MM.1S (cell line): ENCODE measurements around the gene CCDC8.
"Not testable (repeated sequence)": the region's sequence is repeated elsewhere in the genome, so short reads cannot be mapped to it uniquely, and the experiment has no call there.

Experiments
- EZH2 ChIP-seq: fragments of 300-600 bp; sonication (generic); optimal IDR thresholded peaks from 2 replicates; pipeline ENCODE3; 2017; ENCODE audit warnings: low read depth, mild to moderate bottlenecking, antibody characterized with exemption, low read length, mixed read lengths
- EZH2phosphoT487 ChIP-seq: fragments of 300-600 bp; sonication (generic); IDR thresholded peaks from 2 replicates; pipeline ENCODE4 v1.6.1; 2018; ENCODE audit warnings: antibody characterized with exemption, low read length
- TF ChIP-seq, protein P1 (sequence below): fragments of 300-600 bp; sonication (generic); IDR thresholded peaks from 2 replicates; pipeline ENCODE4 v1.5.1; 2016; ENCODE audit warnings: antibody characterized with exemption, low read length, mixed read lengths

DNA sequence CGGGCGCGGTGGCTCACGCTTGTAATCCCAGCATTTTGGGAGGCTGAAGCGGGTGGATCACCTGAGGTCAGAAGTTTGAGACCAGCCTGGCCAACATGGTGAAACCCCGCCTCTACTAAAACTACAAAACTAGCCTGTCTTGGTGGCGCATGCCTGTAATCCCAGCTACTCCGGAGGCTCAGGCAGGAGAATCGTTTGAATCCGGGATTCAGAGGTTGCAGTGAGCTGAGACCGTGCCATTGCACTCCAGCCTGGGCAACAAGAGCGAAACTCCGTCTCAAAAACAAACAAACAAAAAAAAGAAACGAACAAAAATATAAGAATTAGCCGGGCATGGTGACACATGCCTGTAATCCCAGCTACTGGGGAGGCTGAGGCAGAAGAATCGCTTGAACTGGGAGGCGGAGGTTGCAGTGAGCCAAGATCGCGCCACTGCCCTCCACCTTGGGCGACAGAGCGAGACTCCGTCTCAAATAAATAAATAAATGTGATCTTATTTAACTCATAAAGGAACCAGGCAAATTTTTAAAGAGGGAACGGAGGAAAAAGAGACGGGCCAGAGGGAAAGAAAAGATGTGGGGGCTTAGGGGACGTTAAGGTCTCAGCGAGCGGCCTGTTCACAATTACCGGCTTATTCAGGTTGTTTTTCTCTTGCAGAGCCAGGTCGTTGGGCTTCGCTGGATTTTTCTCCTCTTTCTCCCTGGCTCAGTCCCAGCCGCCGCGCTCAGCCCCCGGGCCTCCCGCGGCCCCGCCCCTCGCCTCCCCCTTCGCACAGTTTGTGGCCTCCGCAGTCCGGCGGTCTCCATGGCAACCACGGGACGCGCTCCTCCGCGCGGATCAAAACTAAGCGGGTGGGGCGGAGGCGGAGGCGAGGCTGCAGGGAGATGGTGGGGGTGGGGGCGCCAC, 2.7 kb upstream of the CCDC8 start:
- TF ChIP-seq, protein P1, sequence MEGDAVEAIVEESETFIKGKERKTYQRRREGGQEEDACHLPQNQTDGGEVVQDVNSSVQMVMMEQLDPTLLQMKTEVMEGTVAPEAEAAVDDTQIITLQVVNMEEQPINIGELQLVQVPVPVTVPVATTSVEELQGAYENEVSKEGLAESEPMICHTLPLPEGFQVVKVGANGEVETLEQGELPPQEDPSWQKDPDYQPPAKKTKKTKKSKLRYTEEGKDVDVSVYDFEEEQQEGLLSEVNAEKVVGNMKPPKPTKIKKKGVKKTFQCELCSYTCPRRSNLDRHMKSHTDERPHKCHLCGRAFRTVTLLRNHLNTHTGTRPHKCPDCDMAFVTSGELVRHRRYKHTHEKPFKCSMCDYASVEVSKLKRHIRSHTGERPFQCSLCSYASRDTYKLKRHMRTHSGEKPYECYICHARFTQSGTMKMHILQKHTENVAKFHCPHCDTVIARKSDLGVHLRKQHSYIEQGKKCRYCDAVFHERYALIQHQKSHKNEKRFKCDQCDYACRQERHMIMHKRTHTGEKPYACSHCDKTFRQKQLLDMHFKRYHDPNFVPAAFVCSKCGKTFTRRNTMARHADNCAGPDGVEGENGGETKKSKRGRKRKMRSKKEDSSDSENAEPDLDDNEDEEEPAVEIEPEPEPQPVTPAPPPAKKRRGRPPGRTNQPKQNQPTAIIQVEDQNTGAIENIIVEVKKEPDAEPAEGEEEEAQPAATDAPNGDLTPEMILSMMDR, result not testable (repeated sequence)
- TF ChIP-seq EZH2, EZH2phosphoT487: not testable (repeated sequence)
